Measurements from ENCODE around the gene UPK3B.
"Not testable (repeated sequence)": the region's sequence is repeated elsewhere in the genome, so short reads cannot be mapped to it uniquely, and the experiment has no call there.

Gene UPK3B

GRCh38 chr7:76492139-76492538 is 18.2 kb upstream of the UPK3B start:
- DNase-seq: not testable (repeated sequence)

- not testable (repeated sequence) for DNase-seq
These were observed 14.6 kb upstream of the UPK3B start for GRCh38 chr7:76495717-76496116.

- DNase-seq: not testable (repeated sequence)
These were observed 12.3 kb upstream of the UPK3B start for GRCh38 chr7:76497918-76498582.

- DNase-seq: not testable (repeated sequence)
These were observed 11.7 kb upstream of the UPK3B start for GRCh38 chr7:76498583-76499200.

GRCh38 chr7:76499201-76499923 is 11.0 kb upstream of the UPK3B start:
- not testable (repeated sequence) for DNase-seq

- DNase-seq: not testable (repeated sequence)
These were observed 10.5 kb upstream of the UPK3B start for GRCh38 chr7:76499924-76500241.

GRCh38 chr7:76502224-76502623 is 8.1 kb upstream of the UPK3B start:
- DNase-seq: not testable (repeated sequence)

GRCh38 chr7:76502836-76503235 is 7.5 kb upstream of the UPK3B start:
- not testable (repeated sequence) for DNase-seq

- not testable (repeated sequence) for DNase-seq
These were observed 7.1 kb upstream of the UPK3B start for GRCh38 chr7:76503244-76503643.

- not testable (repeated sequence) for DNase-seq
These were observed 5.8 kb upstream of the UPK3B start for GRCh38 chr7:76504351-76505167.

GRCh38 chr7:76505168-76506080 is 4.9 kb upstream of the UPK3B start:
- no peak for DNase-seq

- no peak for DNase-seq
These were observed 4.3 kb upstream of the UPK3B start for GRCh38 chr7:76506081-76506440.

GRCh38 chr7:76506643-76507042 is 3.7 kb upstream of the UPK3B start:
- not testable (repeated sequence) for DNase-seq

GRCh38 chr7:76507723-76508406 is 2.5 kb upstream of the UPK3B start:
- DNase-seq: no peak

- DNase-seq: not testable (repeated sequence)
These were observed 1.0 kb downstream of the UPK3B start for GRCh38 chr7:76511200-76511910.

- not testable (repeated sequence) for DNase-seq
These were observed 1.8 kb downstream of the UPK3B start for GRCh38 chr7:76511911-76512885.

- no peak for DNase-seq
These were observed 2.8 kb downstream of the UPK3B start for GRCh38 chr7:76512941-76513816.
